Hepatocyte (in vitro differentiated cells): ENCODE measurements around the gene COBL. TPM values are rescaled to one million over a fixed set of nuclear protein-coding genes. Genes with fewer than 3 reads are reported as not detected.

Experiments used
- DNase-seq: peaks from one replicate; pipeline ENCODE4 v3.0.0-alpha.2; 2016; ENCODE audit warnings: low spot score
- H2AFZ ChIP-seq: fragments of 200-600 bp; sonication (generic); 2 replicates; pipeline ENCODE4 v1.6.0; 2016; ENCODE audit warnings: antibody characterized with exemption, mild to moderate bottlenecking
- H3K27ac ChIP-seq: fragments of 200-600 bp; sonication (generic); 2 replicates; pipeline ENCODE4 v1.5.1; 2016; ENCODE audit warnings: mild to moderate bottlenecking
- H3K27me3 ChIP-seq: fragments of 200-600 bp; sonication (generic); 2 replicates; pipeline ENCODE4 v1.6.1; 2016
- H3K36me3 ChIP-seq: fragments of 200-600 bp; sonication (generic); replicated peaks from 2 replicates; pipeline ENCODE4 v1.5.1; 2016; ENCODE audit warnings: low read depth; ENCODE audit not compliant: insufficient read depth
- H3K4me1 ChIP-seq: fragments of 200-600 bp; sonication (generic); 2 replicates; pipeline ENCODE4 v1.5.1; 2016; ENCODE audit warnings: mild to moderate bottlenecking, moderate library complexity; ENCODE audit not compliant: insufficient read depth
- H3K4me2 ChIP-seq: fragments of 200-600 bp; sonication (generic); 2 replicates; pipeline ENCODE4 v1.6.0; 2016
- H3K4me3 ChIP-seq: fragments of 200-600 bp; sonication (generic); 2 replicates; pipeline ENCODE4 v1.5.1; 2016; ENCODE audit warnings: mild to moderate bottlenecking
- H3K79me2 ChIP-seq: fragments of 200-600 bp; sonication (generic); 2 replicates; pipeline ENCODE4 v1.6.0; 2017; ENCODE audit warnings: mild to moderate bottlenecking
- H3K9me2 ChIP-seq: fragments of 200-600 bp; sonication (generic); replicated peaks from 2 replicates; pipeline ENCODE4 v1.6.0; 2017; ENCODE audit warnings: mild to moderate bottlenecking; ENCODE audit not compliant: insufficient read depth
- H3K9me3 ChIP-seq: fragments of 200-600 bp; sonication (generic); 2 replicates; pipeline ENCODE4 v1.5.1; 2016; ENCODE audit warnings: low read depth, mild to moderate bottlenecking
- H4K20me1 ChIP-seq: fragments of 200-600 bp; sonication (generic); 2 replicates; pipeline ENCODE4 v1.6.0; 2016; ENCODE audit warnings: mild to moderate bottlenecking; ENCODE audit not compliant: insufficient read depth, poor library complexity, severe bottlenecking
- CTCF ChIP-seq: fragments of 200-600 bp; sonication (generic); IDR thresholded peaks from 2 replicates; pipeline ENCODE4 v1.5.1; 2016; ENCODE audit warnings: antibody characterized with exemption, mild to moderate bottlenecking; ENCODE audit not compliant: poor library complexity
- EZH2 ChIP-seq: fragments of 200-600 bp; sonication (generic); IDR thresholded peaks from 2 replicates; pipeline ENCODE4 v1.6.1; 2016; ENCODE audit warnings: antibody characterized with exemption, mild to moderate bottlenecking, borderline replicate concordance
- EZH2phosphoT487 ChIP-seq: fragments of 200-600 bp; sonication (generic); IDR thresholded peaks from one replicate; pipeline ENCODE4 v1.6.1; 2018; ENCODE audit warnings: antibody characterized with exemption, mild to moderate bottlenecking, low read depth, moderate library complexity; ENCODE audit not compliant: unreplicated experiment, severe bottlenecking
- WGBS: methylation state at CpG from one replicate; pipeline ENCODE4 v1.1.6; 2016; ENCODE audit warnings: low lambda C conversion rate; ENCODE audit errors: missing lambda C conversion rate; 5-methylcytosine and 5-hydroxymethylcytosine counted together
- polyA plus RNA-seq: library from polyadenylated mRNA; unstranded; fragments of >200 nt; fragmentation: Nextera tagmentation; extraction: Ambion mirVana; gene quantifications from 2 replicates; pipeline ENCODE4 v1.2.1, GENCODE V29; 2016
- total RNA-seq: library from RNA; depleted of rRNA; stranded (reverse); fragments of >200 nt; gene quantifications from 2 replicates; pipeline ENCODE4 v1.2.3, GENCODE V29; 2014

The COBL gene
- total and polyA plus RNA-seq, 2 experiments from 2014 or later, result 7.8 to 20.5 TPM

DNA sequence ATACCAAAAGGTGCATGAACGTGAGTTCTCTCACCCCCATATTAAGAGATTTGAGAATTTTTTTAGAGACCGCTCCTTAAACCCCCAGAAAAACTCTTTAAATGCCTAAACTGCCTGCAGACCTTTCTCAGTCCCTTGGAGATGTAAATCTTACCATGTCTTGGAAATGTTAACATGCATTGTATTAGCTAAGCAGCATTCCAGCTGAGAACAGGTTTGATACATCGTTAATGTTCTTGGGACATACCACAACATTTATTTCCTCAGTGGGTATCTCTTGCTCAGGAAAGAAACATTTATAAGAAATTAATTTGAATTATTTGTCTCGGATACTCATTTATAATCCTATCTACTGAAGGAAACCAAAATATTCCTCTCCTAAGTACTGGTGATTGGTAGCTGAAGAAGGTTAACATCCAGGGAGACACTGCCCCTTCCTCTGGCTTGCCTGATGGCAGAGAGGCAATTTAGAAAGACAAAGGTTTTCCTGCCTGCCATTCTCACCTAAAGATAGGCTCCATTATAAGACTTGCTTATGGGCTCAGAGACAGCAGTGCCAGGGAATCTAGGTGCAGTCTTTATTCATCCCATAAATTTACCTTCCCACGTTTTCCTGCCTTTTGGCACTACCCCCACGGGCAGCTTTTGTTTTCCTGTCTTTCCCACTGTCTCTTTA lies 141.2 kb downstream of the COBL start:
- Histone ChIP-seq H3K4me1 (no peaks in the 10 kb centered on the region), H3K9me2 (no peaks in the 10 kb centered on the region), H3K4me2 (no peak overlapping the region), H2AFZ (no peak overlapping the region), H3K4me3 (no peak overlapping the region), H4K20me1 (no peaks in the 10 kb centered on the region), H3K27ac (no peak overlapping the region), H3K36me3 (no peaks in the 10 kb centered on the region), H3K79me2 (no peaks in the 10 kb centered on the region), H3K27me3 (no peaks in the 10 kb centered on the region), H3K9me3 (no peaks in the 10 kb centered on the region)
- TF ChIP-seq EZH2phosphoT487, result no peak
- no peak for TF ChIP-seq EZH2
- TF ChIP-seq CTCF, result no peak
- WGBS, result 55% methylated on average over 6 of the region's 6 CpGs
- DNase-seq, result no peak

DNA sequence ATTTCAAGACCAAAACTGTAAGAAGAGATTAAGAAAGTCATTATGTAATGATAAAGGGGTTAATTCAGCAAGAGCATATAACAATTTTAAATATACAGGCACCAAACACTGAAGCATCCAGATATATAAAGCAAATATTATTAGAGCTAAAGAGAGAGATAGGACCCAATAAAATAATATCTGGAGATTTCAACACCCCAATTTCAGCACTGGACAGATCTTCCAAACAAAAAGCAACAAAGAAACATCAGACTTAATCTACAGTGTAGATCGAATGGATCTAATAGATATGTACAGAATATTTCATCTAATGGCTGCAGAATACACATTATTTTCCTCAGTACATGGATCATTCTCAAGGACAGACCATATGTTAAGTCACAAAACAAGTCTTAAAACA lies 151.3 kb downstream of the COBL start:
- no peaks in the 10 kb centered on the region for H3K9me3 ChIP-seq
- H4K20me1 ChIP-seq, result no peaks in the 10 kb centered on the region
- no peak overlapping the region for H3K4me3 ChIP-seq
- no peak overlapping the region for H3K4me2 ChIP-seq
- H3K9me2 ChIP-seq, result no peaks in the 10 kb centered on the region
- H3K36me3 ChIP-seq, result no peaks in the 10 kb centered on the region
- no peaks in the 10 kb centered on the region for H3K79me2 ChIP-seq
- 97% methylated on average over 1 of the region's 1 CpG for WGBS
- TF ChIP-seq EZH2, result no peak
- no peak for TF ChIP-seq CTCF
- TF ChIP-seq EZH2phosphoT487, result no peak
- no peak overlapping the region for H2AFZ ChIP-seq
- no peak overlapping the region for H3K27ac ChIP-seq
- H3K27me3 ChIP-seq, result no peaks in the 10 kb centered on the region
- H3K4me1 ChIP-seq, result no peaks in the 10 kb centered on the region
- no peak for DNase-seq

GRCh38 chr7:51162724-51163329 lies 153.8 kb downstream of the COBL start:
- H2AFZ ChIP-seq, result no peak overlapping the region

More at GRCh38 chr7:51162724-51163329, 153.8 kb downstream of the COBL start:
- TF ChIP-seq EZH2phosphoT487, result no peak
- peak; percentile 97 for TF ChIP-seq CTCF
- WGBS, result 33% methylated on average over 9 of the region's 9 CpGs
- Histone ChIP-seq H3K4me1 (no peaks in the 10 kb centered on the region), H4K20me1 (no peaks in the 10 kb centered on the region), H3K9me2 (no peaks in the 10 kb centered on the region), H3K9me3 (no peaks in the 10 kb centered on the region), H3K4me3 (no peak overlapping the region), H3K4me2 (no peak overlapping the region), H3K79me2 (no peaks in the 10 kb centered on the region), H3K27me3 (no peaks in the 10 kb centered on the region), H3K36me3 (no peaks in the 10 kb centered on the region), H3K27ac (no peak overlapping the region)
- peak; percentile 91 for DNase-seq
